Right forelimb (tissue), 1 donor: ENCODE data around the gene ARFGEF3.
"Not testable (repeated sequence)": the region's sequence is repeated elsewhere in the genome, so short reads cannot be mapped to it uniquely, and the experiment has no call there.

Experiments
- DNase-seq: peaks from one replicate; pipeline ENCODE4 v3.0.0-alpha.2; 2018

Gene ARFGEF3

GRCh38 chr6:138310821-138311220 is 149.1 kb downstream of the ARFGEF3 start:
- DNase-seq = no peak

GRCh38 chr6:138311268-138311667 is 149.5 kb downstream of the ARFGEF3 start:
- no peak for DNase-seq

GRCh38 chr6:138318741-138319375 is 157.1 kb downstream of the ARFGEF3 start:
- no peak for DNase-seq

GRCh38 chr6:138321934-138322333 is 160.2 kb downstream of the ARFGEF3 start:
- no peak for DNase-seq

GRCh38 chr6:138323821-138324220 is 162.1 kb downstream of the ARFGEF3 start:
- no peak for DNase-seq

GRCh38 chr6:138328210-138328609 is 166.5 kb downstream of the ARFGEF3 start:
- DNase-seq = no peak

- DNase-seq = no peak
Measured at GRCh38 chr6:138330763-138331162, 169.0 kb downstream of the ARFGEF3 start.

- no peak for DNase-seq
Measured at GRCh38 chr6:138331444-138331843, 169.7 kb downstream of the ARFGEF3 start.

- no peak for DNase-seq
Measured at GRCh38 chr6:138331984-138332383, 170.2 kb downstream of the ARFGEF3 start.

GRCh38 chr6:138334000-138334399 is 172.3 kb downstream of the ARFGEF3 start:
- no peak for DNase-seq

GRCh38 chr6:138334963-138335362 is 173.2 kb downstream of the ARFGEF3 start:
- no peak for DNase-seq

GRCh38 chr6:138336221-138336620 is 174.5 kb downstream of the ARFGEF3 start:
- no peak for DNase-seq

GRCh38 chr6:138337076-138337475 is 175.3 kb downstream of the ARFGEF3 start:
- DNase-seq = no peak

- DNase-seq = no peak
Measured at GRCh38 chr6:138339024-138339423, 177.3 kb downstream of the ARFGEF3 start.

GRCh38 chr6:138341176-138341575 is 179.4 kb downstream of the ARFGEF3 start:
- DNase-seq = no peak

GRCh38 chr6:138343112-138343511 is 181.4 kb downstream of the ARFGEF3 start:
- no peak for DNase-seq

- DNase-seq = no peak
Measured at GRCh38 chr6:138345565-138346285, 184.0 kb downstream of the ARFGEF3 start.

- DNase-seq = no peak
Measured at GRCh38 chr6:138346302-138347195, 184.8 kb downstream of the ARFGEF3 start.

- DNase-seq = no peak
Measured at GRCh38 chr6:138347864-138348263, 186.1 kb downstream of the ARFGEF3 start.

- no peak for DNase-seq
Measured at GRCh38 chr6:138349891-138350290, 188.2 kb downstream of the ARFGEF3 start.

- no peak for DNase-seq
Measured at GRCh38 chr6:138357928-138358327, 196.2 kb downstream of the ARFGEF3 start.

GRCh38 chr6:138368684-138369083 is 206.9 kb downstream of the ARFGEF3 start:
- not testable (repeated sequence) for DNase-seq

GRCh38 chr6:138370631-138371451 is 209.1 kb downstream of the ARFGEF3 start:
- DNase-seq = no peak
